HL-60/S4 treated with retinoic acid at 250 ng/mL for 4 days and 3 days (cell line): ENCODE measurements around the gene MTARC2.

Experiments
- in situ Hi-C: fragments of 300-500 bp; cut with MboI; formaldehyde crosslinking; loops from 2 replicates; pipeline ENCODE4 v1.7.0; 2022; ENCODE audit warnings: low sequenced_read_pairs

MTARC2 gene

DNA sequence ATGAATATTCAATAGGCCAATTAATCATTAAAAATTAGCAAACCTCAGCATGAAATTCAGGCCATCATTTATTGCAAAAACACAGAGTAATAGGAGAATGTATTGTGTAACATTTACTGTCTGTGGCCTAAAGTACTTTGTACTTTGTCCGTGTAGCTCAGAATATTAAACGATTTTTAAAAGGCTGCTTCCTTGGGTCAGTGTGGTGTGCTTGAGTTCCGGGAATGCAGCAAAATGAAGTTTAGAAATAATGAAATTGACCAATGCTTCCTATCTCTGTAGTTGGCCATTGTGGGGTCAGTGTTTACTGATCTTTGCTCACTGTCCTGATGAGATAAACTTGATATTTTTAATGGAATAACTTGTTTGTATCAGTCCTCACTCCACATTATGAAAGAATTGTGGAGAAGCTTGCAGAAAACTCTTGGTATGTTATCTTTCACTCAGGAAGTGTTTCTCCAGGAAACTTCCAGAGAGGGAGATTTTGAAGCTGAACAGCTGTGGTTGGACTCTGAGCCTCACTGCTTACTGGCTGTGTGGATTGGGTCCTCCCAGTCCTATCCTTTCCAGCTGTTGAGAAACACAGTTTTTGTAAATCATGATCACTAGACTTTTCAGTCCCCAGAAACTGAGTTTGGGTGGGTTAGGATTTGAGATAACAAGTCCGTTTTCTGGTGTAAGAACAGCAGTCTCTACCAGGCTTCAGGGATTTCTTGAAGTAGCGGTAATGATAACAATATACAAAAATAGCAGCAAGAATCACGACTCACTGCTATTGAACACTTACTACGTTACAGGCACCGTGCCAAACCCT, 19.4 kb downstream of the MTARC2 start:
- in situ Hi-C loops: no loop called here

DNA sequence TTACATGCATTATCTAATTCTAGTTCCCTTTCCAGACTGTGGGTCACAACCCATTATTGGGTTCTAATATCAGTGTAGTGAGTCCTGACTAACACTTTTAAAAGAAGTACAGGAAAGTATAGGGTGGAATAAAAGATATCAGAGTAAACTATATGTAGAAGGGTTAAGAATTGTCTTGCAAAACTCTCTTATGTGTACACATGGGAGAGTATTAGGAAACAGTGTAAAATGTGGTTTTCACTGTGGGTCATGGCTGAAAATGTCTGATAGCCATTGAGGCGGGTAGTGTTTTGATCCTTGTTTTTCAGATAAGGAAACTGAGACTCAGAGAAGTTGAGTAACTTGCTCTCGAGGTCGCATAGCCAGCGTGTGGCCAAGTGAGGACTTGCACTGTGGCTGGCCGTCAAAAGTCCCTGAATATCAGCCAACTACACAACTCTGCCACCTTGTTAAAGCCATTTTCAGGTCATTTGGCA, 20.0 kb downstream of the MTARC2 start:
- in situ Hi-C loops: no loop called here

GRCh38 chr1:220769205-220769604, 21.1 kb downstream of the MTARC2 start:
- in situ Hi-C loops: no loop called here

- in situ Hi-C loops: no loop called here
Measured at GRCh38 chr1:220770245-220770913, 22.3 kb downstream of the MTARC2 start.

GRCh38 chr1:220772846-220773245, 24.7 kb downstream of the MTARC2 start:
- in situ Hi-C loops: no loop called here

- in situ Hi-C loops: no loop called here
Measured at GRCh38 chr1:220775240-220775853, 27.2 kb downstream of the MTARC2 start.

DNA sequence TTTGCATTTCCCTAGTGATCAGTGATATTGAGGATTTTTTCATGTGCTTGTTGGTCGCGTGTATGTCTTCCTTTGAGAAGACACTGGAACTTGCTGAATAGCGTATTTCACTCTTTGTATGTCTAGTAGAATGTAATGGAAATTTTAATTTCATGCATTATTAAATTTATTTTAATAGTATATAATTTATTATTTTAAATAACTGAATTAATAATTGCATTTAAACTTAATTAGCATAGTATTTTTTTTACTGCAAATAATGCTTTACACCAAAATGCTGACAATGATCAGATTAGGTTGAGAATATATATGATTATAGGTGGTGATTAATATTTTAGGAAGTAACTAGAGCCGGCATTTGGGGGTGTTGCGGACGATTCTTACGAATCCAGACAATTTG, 28.1 kb downstream of the MTARC2 start:
- in situ Hi-C loops: no loop called here

DNA sequence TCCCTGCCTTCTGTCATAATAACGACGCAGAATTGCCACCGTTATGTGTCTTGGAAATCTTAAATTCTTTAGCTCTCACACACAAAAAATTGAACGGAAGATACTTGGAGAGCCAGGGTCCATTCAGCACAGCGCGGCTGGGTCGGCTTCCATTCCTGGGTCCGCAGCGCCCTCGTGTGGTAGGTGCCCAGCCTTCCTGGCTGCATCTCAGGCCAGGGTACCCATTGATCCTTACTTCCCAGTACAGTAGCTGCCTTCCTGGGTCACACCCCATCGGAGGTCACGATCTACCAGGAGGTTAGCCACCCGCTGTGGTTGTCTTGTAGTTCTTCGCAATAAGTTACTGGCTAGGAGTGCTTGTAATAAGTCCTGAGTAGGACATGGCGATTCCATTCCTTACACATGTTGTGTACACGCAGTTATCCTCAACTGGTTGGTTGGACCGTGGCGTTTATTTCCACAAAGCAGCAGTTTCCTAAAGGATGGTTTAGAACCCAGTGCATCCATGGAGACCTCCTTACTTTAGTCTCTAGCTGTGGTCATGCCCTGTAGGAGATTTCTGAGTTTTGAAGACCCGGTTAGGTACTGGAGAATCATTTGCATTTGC, 28.7 kb downstream of the MTARC2 start:
- in situ Hi-C loops: no loop called here

DNA sequence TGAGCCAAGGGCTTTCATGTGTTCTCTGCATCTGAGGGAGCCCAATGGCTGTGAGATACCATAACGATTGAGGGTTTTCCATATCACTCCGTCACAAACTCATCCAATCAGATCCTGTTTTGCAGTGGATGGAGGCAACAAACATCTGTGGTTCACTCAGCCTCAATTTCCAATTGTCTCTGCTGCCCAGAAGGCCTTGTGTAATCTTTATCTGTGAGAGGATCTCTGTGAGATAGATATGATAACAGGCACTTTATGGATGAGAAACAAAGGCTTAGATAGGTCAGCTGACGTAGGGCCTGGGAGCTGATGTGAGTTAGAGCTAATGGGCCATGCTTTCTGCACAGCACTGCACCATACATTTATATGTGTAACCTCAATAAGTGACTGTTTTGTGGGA, 35.3 kb downstream of the MTARC2 start:
- in situ Hi-C loops: no loop called here

DNA sequence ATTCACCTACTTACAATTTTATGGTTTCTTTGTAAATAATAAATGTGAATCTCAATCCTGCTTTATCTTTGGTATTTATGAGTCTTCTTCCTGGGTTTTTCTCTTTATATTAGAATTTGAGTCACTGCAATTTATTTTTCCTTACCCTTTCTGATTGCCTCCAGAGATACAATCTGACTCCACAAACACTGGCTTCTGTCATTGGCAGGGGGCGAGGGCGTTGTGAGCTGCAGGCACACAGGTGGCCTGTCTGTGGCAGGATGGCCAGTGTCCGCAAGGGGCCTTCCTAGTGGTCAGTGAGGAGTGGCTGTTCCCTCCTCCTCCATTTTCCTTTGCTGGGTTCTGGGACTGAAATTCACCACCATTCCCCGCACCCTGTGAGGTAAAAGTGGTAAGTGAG, 36.6 kb downstream of the MTARC2 start:
- in situ Hi-C loops: no loop called here

- in situ Hi-C loops: no loop called here
Measured at GRCh38 chr1:220785166-220786056, 37.3 kb downstream of the MTARC2 start.

- in situ Hi-C loops: no loop called here
Measured at GRCh38 chr1:220786057-220786336, 37.9 kb downstream of the MTARC2 start.

GRCh38 chr1:220786337-220787068, 38.4 kb downstream of the MTARC2 start, which contains the start of gene MTARC1:
Gene MTARC1 (plus strand): TSS chr1:220786913. CDS start chr1:220786945, 32 bp downstream.
- in situ Hi-C loops: no loop called here

GRCh38 chr1:220787069-220787619, 39.0 kb downstream of the MTARC2 start:
- in situ Hi-C loops: no loop called here

- in situ Hi-C loops: no loop called here
Measured at GRCh38 chr1:220788900-220789299, 40.8 kb downstream of the MTARC2 start.

DNA sequence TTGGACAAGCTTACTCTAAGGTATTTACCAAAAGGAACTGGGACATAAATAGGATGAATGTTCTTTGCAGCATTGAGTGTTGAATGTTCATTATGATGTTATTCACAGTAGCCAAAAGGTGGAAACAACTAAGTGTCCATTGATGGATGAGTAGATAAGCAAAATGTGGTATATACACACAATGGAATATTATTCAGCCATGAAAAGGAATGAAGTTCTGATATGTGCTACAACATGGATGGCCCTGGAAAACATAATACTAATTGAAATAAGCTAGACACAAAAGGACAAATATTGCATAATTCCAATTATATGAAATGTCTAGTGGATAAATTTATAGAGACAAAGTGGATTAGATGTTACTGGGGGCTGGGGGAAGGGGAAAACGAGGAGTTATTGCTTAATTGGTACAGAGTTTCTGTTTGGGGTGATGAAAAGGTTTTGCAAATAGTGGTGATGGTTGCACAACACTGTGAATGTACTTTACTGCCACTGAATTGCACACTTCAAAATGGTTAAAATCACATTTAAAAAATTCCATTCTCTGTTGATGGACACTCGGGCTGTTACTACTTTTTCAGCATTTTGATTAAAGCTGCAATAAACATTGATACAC, 41.5 kb downstream of the MTARC2 start:
- in situ Hi-C loops: no loop called here

GRCh38 chr1:220791285-220791684, 43.2 kb downstream of the MTARC2 start:
- in situ Hi-C loops: no loop called here

GRCh38 chr1:220791956-220792355, 43.8 kb downstream of the MTARC2 start:
- in situ Hi-C loops: no loop called here

DNA sequence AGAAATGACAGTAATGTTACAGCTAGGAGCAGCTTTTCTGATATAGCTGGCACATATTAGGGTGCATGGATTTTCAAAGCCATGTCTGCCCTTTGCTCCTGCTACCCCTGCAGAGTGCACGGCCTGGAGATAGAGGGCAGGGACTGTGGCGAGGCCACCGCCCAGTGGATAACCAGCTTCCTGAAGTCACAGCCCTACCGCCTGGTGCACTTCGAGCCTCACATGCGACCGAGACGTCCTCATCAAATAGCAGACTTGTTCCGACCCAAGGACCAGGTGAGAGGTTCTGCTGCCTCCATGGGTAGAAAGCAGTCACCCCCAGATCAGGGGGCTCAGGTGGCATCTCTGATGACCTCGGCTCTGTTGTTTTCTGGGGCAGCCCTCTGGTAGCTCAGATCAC, 48.4 kb downstream of the MTARC2 start:
- in situ Hi-C loops: no loop called here
